ENCODE results near the gene TBC1D22A. TPM values are rescaled to one million over a fixed set of nuclear protein-coding genes. Genes with fewer than 3 reads are reported as not detected.
A peak's percentile ranks its signal among the peaks of the same experiment; 100 is the strongest.

TBC1D22A gene
- total and polyA plus RNA-seq, 8 donors: 13.3 to 53.1 (median 21.5) TPM

GRCh38 chr22:47191671-47192650 is 429.5 kb downstream of the TBC1D22A start:
- H3K9me3 ChIP-seq: no peaks in the 10 kb centered on the region
- peaks cover 0 to under 1% (median 0%) of the 10 kb centered on the region in 3 donors for H3K27me3 ChIP-seq
- no peak overlapping the region for H3K4me3 ChIP-seq
- no peak overlapping the region for H3K27ac ChIP-seq
- intact Hi-C loops (cut with DNase I; ENCODE audit: low total_unique reads): no loop called here
- TF ChIP-seq POLR2AphosphoS5 (IDR thresholded peaks at IDR 0.05) (no peak), CTCF (IDR thresholded peaks at IDR 0.05) (no peak), POLR2A (IDR thresholded peaks at IDR 0.05) (no peak), EP300 (IDR thresholded peaks at IDR 0.05) (no peak)
- no peaks in the 10 kb centered on the region for H3K4me1 ChIP-seq
- 59 to 65% (median 62%) methylated on average over 19 to 25 of the region's 25 CpGs for WGBS, 5 donors
- DNase-seq: peak in 1 of 2 donors; percentile 13
- H3K36me3 ChIP-seq: no peaks in the 10 kb centered on the region

GRCh38 chr22:47192651-47193437 is 430.4 kb downstream of the TBC1D22A start:
- DNase-seq: peak in 1 of 2 donors; percentile 25
- no peaks in the 10 kb centered on the region for H3K9me3 ChIP-seq
- TF ChIP-seq POLR2AphosphoS5 (IDR thresholded peaks at IDR 0.05): no peak
- TF ChIP-seq EP300 (IDR thresholded peaks at IDR 0.05): no peak
- TF ChIP-seq POLR2A (IDR thresholded peaks at IDR 0.05): no peak
- no peak overlapping the region for H3K27ac ChIP-seq
- WGBS, 5 donors: 74 to 80% (median 77%) methylated on average over 29 to 32 of the region's 32 CpGs
- no peaks in the 10 kb centered on the region for H3K36me3 ChIP-seq
- H3K27me3 ChIP-seq: peaks cover 0 to 9% (median 0%) of the 10 kb centered on the region in 3 donors
- H3K4me3 ChIP-seq: no peak overlapping the region
- peaks cover 0 to 8% (median 0%) of the 10 kb centered on the region in 4 donors for H3K4me1 ChIP-seq
- intact Hi-C loops (cut with DNase I; ENCODE audit: low total_unique reads): no loop called here

GRCh38 chr22:47193606-47194329 is 431.3 kb downstream of the TBC1D22A start:
- Histone ChIP-seq H3K27me3 (peaks cover 0 to 14% (median 0%) of the 10 kb centered on the region in 3 donors), H3K9me3 (no peaks in the 10 kb centered on the region), H3K36me3 (no peaks in the 10 kb centered on the region), H3K27ac (no peak overlapping the region), H3K4me3 (no peak overlapping the region), H3K4me1 (peaks cover 0 to 9% (median 0%) of the 10 kb centered on the region in 4 donors)
- peak in 1 of 2 donors; percentile 22 for DNase-seq
- TF ChIP-seq POLR2AphosphoS5 (IDR thresholded peaks at IDR 0.05) (no peak), POLR2A (IDR thresholded peaks at IDR 0.05) (no peak), CTCF (IDR thresholded peaks at IDR 0.05) (no peak), EP300 (IDR thresholded peaks at IDR 0.05) (no peak)
- WGBS, 5 donors: 88 to 94% (median 91%) methylated on average over 18 to 19 of the region's 19 CpGs
- intact Hi-C loops (cut with DNase I; ENCODE audit: low total_unique reads): no loop called here

- Histone ChIP-seq H3K4me3 (no peak overlapping the region), H3K4me1 (peaks cover 0 to 9% (median 0%) of the 10 kb centered on the region in 4 donors), H3K27ac (no peak overlapping the region), H3K27me3 (peaks cover 0 to 22% (median 0%) of the 10 kb centered on the region in 3 donors), H3K36me3 (no peaks in the 10 kb centered on the region), H3K9me3 (no peaks in the 10 kb centered on the region)
- intact Hi-C loops (cut with DNase I; ENCODE audit: low total_unique reads): no loop called here
- TF ChIP-seq CTCF (IDR thresholded peaks at IDR 0.05): no peak
- TF ChIP-seq POLR2A (IDR thresholded peaks at IDR 0.05): no peak
- no peak for TF ChIP-seq EP300 (IDR thresholded peaks at IDR 0.05)
- no peak for TF ChIP-seq POLR2AphosphoS5 (IDR thresholded peaks at IDR 0.05)
- 89 to 97% (median 91%) methylated on average over 6 of the region's 6 CpGs for WGBS, 5 donors
- DNase-seq: peak in 1 of 2 donors; percentile 7
These were observed 432.2 kb downstream of the TBC1D22A start for GRCh38 chr22:47194476-47195155.
